Measurements from ENCODE around the gene HIF3A. TPM values are rescaled to one million over a fixed set of nuclear protein-coding genes. Genes with fewer than 3 reads are reported as not detected.
"Not testable (repeated sequence)": the region's sequence is repeated elsewhere in the genome, so short reads cannot be mapped to it uniquely, and the experiment has no call there.

HIF3A gene
- not detected for total RNA-seq

- Mint-ChIP-seq H3K4me1 (no peaks in the 10 kb centered on the region), H3K27me3 (peaks cover 20% of the 10 kb centered on the region), H3K27ac (no peak within 1 kb of the TSS), H3K36me3 (ENCODE audit: low read depth) (no peaks in the 10 kb centered on the region), H3K4me3 (no peak within 1 kb of the TSS), H3K9me3 (ENCODE audit: low read depth) (no peaks in the 10 kb centered on the region)
- ATAC-seq, result no peak
- DNase-seq, result peak; percentile 13
- intact Hi-C loops (cut with DNase I, micrococcal nuclease), result no loop called here
- ChIA-PET POLR2A (no interaction called here), CTCF (interaction anchor here (0.7 kb wide), 3 partner anchors 59 to 279 kb away, joined by 3 to 4 read pairs (median 3); no protein-coding TSS in a partner anchor)
These were observed at the start of gene HIF3A for GRCh38 chr19:46296722-46297461. TSS of gene HIF3A (plus strand) at chr19:46297042. CDS start at chr19:46297077, 35 bp downstream.

GRCh38 chr19:46250076-46250735 lies 46.6 kb upstream of the HIF3A start:
- H3K4me1 Mint-ChIP-seq, result no peaks in the 10 kb centered on the region
- CTCF ChIA-PET, result interaction anchor here (0.6 to 1.1 kb wide), 4 partner anchors 11 to 191 kb away, joined by 3 to 4 read pairs (median 4); no protein-coding TSS in a partner anchor
- POLR2A ChIA-PET, result interaction anchor here (0.6 kb wide), 1 partner anchor 380 kb away, joined by 5 read pairs; no protein-coding TSS in a partner anchor
- intact Hi-C loops (cut with DNase I, micrococcal nuclease), result no loop called here
- ATAC-seq (no peak), DNase-seq (no peak)
- peaks cover 46% of the 10 kb centered on the region for H3K27me3 Mint-ChIP-seq
- no peak overlapping the region for H3K4me3 Mint-ChIP-seq
- no peaks in the 10 kb centered on the region for H3K9me3 Mint-ChIP-seq (ENCODE audit: low read depth)
- no peak overlapping the region for H3K27ac Mint-ChIP-seq
- no peaks in the 10 kb centered on the region for H3K36me3 Mint-ChIP-seq (ENCODE audit: low read depth)

DNA sequence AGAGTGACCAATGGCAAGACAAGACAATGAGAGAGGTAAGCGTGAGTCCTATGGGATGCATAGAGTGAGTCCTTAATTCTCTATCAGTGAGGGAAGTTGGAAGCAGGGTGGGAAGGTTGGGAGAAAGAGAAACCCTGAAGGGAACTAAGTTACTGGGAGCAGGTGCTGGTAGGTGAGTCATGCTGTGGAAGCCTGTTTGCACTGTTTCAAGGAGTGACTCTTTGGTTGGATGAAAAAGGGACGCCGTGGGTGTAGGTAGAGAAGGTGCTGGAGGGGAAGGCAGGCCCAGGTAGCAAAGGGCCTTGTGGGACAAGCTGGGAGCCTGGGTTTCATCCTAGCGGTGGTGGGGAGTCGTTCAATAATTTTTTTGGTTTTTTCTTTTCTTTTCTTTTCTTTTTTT lies 45.4 kb upstream of the HIF3A start:
- POLR2A ChIA-PET, result interaction anchor here (0.5 kb wide), 1 partner anchor 17 kb away, joined by 7 read pairs; no protein-coding TSS in a partner anchor
- intact Hi-C loops (cut with DNase I, micrococcal nuclease), result no loop called here
- H3K36me3 Mint-ChIP-seq (ENCODE audit: low read depth), result no peaks in the 10 kb centered on the region
- no peak overlapping the region for H3K27ac Mint-ChIP-seq
- no peak overlapping the region for H3K4me3 Mint-ChIP-seq
- peaks cover 39% of the 10 kb centered on the region for H3K27me3 Mint-ChIP-seq
- CTCF ChIA-PET, result no interaction called here
- no peaks in the 10 kb centered on the region for H3K4me1 Mint-ChIP-seq
- no peaks in the 10 kb centered on the region for H3K9me3 Mint-ChIP-seq (ENCODE audit: low read depth)
- ATAC-seq (no peak), DNase-seq (no peak)

DNA sequence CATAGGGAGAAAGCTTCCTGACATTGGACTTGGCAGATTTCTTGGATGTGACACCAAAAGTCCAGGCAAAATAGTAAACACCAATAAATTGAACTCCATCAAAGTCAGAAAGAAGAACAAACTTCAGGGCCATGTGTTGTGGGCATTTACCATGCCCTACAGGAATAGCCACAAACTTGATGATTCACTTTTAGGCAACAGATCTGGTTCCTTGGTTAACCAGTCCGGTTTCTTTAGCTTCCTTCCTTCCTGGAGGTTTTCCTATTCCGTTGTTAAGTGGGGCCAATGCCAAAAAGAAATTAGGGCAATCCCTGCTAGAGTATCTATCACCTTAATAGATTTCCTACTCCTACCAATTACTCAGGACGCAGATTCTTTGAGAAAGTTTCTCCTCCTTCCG lies 42.1 kb upstream of the HIF3A start:
- Mint-ChIP-seq H3K4me1 (no peaks in the 10 kb centered on the region), H3K9me3 (ENCODE audit: low read depth) (no peaks in the 10 kb centered on the region), H3K27ac (no peak overlapping the region), H3K36me3 (ENCODE audit: low read depth) (no peaks in the 10 kb centered on the region), H3K27me3 (peaks cover 37% of the 10 kb centered on the region), H3K4me3 (no peak overlapping the region)
- intact Hi-C loops (cut with DNase I, micrococcal nuclease), result no loop called here
- ChIA-PET POLR2A (no interaction called here), CTCF (interaction anchor here (0.6 to 1.9 kb wide), 4 partner anchors 10 to 535 kb away, joined by 3 to 8 read pairs (median 4); no protein-coding TSS in a partner anchor)
- no peak for DNase-seq
- no peak for ATAC-seq

DNA sequence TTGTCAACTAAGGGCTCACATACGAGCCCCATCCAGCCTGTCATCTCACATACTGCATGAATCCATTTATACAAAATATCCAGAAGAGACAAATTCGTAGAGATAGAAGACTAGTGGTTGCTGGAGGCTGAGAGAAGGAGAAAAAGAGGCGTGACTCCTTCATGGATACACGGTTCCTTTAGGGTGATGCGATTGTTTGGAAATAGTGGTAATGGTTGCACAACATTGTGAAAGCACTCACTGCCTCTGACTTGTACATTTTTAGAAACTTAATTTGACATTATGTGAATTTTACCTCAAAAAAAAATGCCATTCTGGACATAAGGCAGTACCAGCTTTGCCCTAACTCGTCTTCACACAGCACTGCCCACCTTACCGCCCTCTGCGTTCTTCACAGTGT lies 40.0 kb upstream of the HIF3A start:
- H3K27me3 Mint-ChIP-seq, result peaks cover 38% of the 10 kb centered on the region
- H3K4me1 Mint-ChIP-seq, result no peaks in the 10 kb centered on the region
- intact Hi-C loops (cut with DNase I, micrococcal nuclease), result no loop called here
- CTCF ChIA-PET, result interaction anchor here (0.8 to 1.0 kb wide), 3 partner anchors 24 to 228 kb away, joined by 3 read pairs; no protein-coding TSS in a partner anchor
- no peak overlapping the region for H3K27ac Mint-ChIP-seq
- H3K4me3 Mint-ChIP-seq, result no peak overlapping the region
- POLR2A ChIA-PET, result no interaction called here
- H3K9me3 Mint-ChIP-seq (ENCODE audit: low read depth), result no peaks in the 10 kb centered on the region
- DNase-seq (no peak), ATAC-seq (no peak)
- no peaks in the 10 kb centered on the region for H3K36me3 Mint-ChIP-seq (ENCODE audit: low read depth)

- H3K4me3 Mint-ChIP-seq; H3K36me3 Mint-ChIP-seq (ENCODE audit: low read depth); H3K27ac Mint-ChIP-seq; DNase-seq; ATAC-seq; H3K9me3 Mint-ChIP-seq (ENCODE audit: low read depth); POLR2A ChIA-PET: not testable (repeated sequence)
- CTCF ChIA-PET, result interaction anchor here (1.0 to 1.5 kb wide), 2 partner anchors 19 to 146 kb away, joined by 3 to 4 read pairs; no protein-coding TSS in a partner anchor
- intact Hi-C loops (cut with DNase I, micrococcal nuclease), result loop anchor here in 1 of 2 experiments (5.0 kb wide), 1 partner anchor 399 kb away; the partner anchor contains the start of genes FOXA3 and SYMPK
- H3K4me1 Mint-ChIP-seq, result peaks cover 11% of the 10 kb centered on the region
- H3K27me3 Mint-ChIP-seq, result peaks cover 42% of the 10 kb centered on the region
These were observed 35.3 kb upstream of the HIF3A start for GRCh38 chr19:46261501-46261900.

DNA sequence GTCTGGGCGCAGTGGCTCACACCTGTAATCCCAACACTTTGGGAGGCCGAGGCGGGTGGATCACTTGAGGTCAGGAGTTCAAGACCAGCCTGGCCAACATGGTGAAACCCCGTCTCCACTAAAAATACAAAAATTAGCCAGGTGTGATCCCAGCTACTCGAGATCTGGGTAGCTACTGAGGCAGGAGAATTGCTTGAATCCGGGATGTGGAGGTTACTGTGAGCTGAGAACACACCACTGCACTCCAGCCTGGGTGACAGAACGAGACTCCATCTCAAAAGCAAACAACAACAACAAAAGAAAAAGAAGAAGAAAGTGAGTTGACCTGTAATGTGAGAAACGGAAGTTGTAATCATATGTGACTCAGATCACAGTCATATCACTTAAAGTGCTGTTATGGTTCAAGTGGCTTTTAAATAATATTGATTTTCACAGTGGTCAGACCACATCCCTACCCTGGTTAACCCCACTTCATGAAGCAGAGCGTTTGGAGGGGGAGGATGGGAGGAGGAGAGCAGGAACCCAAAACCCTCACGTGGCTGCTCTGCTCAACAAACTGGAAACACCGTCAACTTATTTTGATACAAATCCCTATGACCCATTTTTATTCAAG lies 34.1 kb upstream of the HIF3A start:
- Mint-ChIP-seq H3K4me1 (peaks cover 11% of the 10 kb centered on the region), H3K27me3 (peaks cover 44% of the 10 kb centered on the region)
- H3K9me3 Mint-ChIP-seq (ENCODE audit: low read depth); H3K36me3 Mint-ChIP-seq (ENCODE audit: low read depth); H3K4me3 Mint-ChIP-seq; POLR2A ChIA-PET; H3K27ac Mint-ChIP-seq: not testable (repeated sequence)
- CTCF ChIA-PET, result interaction anchor here (0.6 to 8.3 kb wide), 4 partner anchors 18 to 253 kb away, joined by 3 to 79 read pairs (median 4); no protein-coding TSS in a partner anchor
- DNase-seq (peak; percentile 81), ATAC-seq (peak; percentile 90)
- intact Hi-C loops (cut with DNase I, micrococcal nuclease), result loop anchor here (1.0 to 5.0 kb wide), 3 partner anchors 74 to 400 kb away; partner anchors contain the start of genes FOXA3 (in 1 of the 2) and SYMPK (in 1 of the 2)

DNA sequence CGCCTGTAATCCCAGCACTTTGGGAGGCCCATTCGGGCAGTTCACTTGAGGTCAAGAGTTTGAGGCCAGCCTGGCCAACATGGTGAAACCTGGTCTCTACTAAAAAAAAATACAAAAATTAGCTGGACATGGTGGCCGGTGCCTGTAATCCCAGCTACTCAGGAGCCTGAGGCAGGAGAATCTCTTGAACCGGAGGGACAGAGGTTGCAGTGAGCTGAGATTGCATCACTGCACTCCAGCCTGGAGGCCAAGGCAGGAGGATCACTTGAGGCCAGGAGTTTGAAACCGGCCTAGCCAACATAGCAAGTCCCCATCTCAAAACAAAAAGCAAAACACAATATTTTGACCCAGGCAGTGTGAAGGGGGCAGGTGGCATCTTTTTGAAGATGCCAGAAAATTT lies 32.0 kb upstream of the HIF3A start:
- ChIA-PET POLR2A (interaction anchor here (0.7 to 1.0 kb wide), 2 partner anchors 22 to 149 kb away, joined by 3 read pairs; no protein-coding TSS in a partner anchor), CTCF (interaction anchor here (0.6 to 8.3 kb wide), 31 partner anchors 10 to 338 kb away, joined by 3 to 79 read pairs (median 4); no protein-coding TSS in a partner anchor)
- not testable (repeated sequence) for H3K36me3 Mint-ChIP-seq (ENCODE audit: low read depth); H3K4me3 Mint-ChIP-seq; ATAC-seq; H3K9me3 Mint-ChIP-seq (ENCODE audit: low read depth); DNase-seq; H3K27ac Mint-ChIP-seq
- intact Hi-C loops (cut with DNase I, micrococcal nuclease), result loop anchor here (1.0 to 5.0 kb wide), 7 partner anchors 76 to 448 kb away; partner anchors contain the start of genes FOXA3 (in 1 of the 2) and SYMPK (in 1 of the 2)
- H3K27me3 Mint-ChIP-seq, result peaks cover 46% of the 10 kb centered on the region
- peaks cover 11% of the 10 kb centered on the region for H3K4me1 Mint-ChIP-seq

GRCh38 chr19:46265217-46265828 lies 31.5 kb upstream of the HIF3A start:
- intact Hi-C loops (cut with DNase I, micrococcal nuclease), result loop anchor here (1.0 kb wide), 6 partner anchors 76 to 448 kb away; no protein-coding TSS in a partner anchor
- Mint-ChIP-seq H3K9me3 (ENCODE audit: low read depth) (no peaks in the 10 kb centered on the region), H3K27me3 (peaks cover 46% of the 10 kb centered on the region), H3K36me3 (ENCODE audit: low read depth) (no peaks in the 10 kb centered on the region), H3K27ac (no peak overlapping the region), H3K4me3 (no peak overlapping the region), H3K4me1 (peaks cover 11% of the 10 kb centered on the region)
- ChIA-PET CTCF (interaction anchor here (0.6 to 8.3 kb wide), 33 partner anchors 10 to 339 kb away, joined by 3 to 79 read pairs (median 4); no protein-coding TSS in a partner anchor), POLR2A (interaction anchor here (0.6 to 1.0 kb wide), 4 partner anchors 21 to 854 kb away, joined by 3 to 7 read pairs (median 4); no protein-coding TSS in a partner anchor)
- DNase-seq, result peak; percentile 82
- ATAC-seq, result peak; percentile 75

DNA sequence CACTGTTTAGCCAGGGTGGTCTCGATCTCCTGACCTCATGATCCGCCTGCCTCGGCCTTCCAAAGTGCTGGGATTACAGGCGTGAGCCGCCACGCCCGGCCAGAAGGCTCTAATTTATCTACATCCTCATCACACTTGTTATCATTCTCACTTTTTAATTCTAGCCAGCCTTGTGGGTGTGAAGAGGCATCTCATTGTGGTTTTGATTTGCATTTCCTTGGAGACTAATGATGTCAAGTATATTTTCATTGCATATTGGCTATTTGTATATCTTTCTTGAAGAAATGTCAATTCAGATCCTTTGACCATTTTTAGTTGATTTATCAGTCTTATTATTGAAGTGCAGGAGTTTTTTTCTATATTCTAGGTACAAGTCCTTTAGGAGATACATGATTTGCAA lies 27.7 kb upstream of the HIF3A start:
- intact Hi-C loops (cut with DNase I, micrococcal nuclease), result no loop called here
- POLR2A ChIA-PET, result no interaction called here
- peaks cover 11% of the 10 kb centered on the region for H3K4me1 Mint-ChIP-seq
- no peaks in the 10 kb centered on the region for H3K36me3 Mint-ChIP-seq (ENCODE audit: low read depth)
- no peak overlapping the region for H3K4me3 Mint-ChIP-seq
- no peak overlapping the region for H3K27ac Mint-ChIP-seq
- peaks cover 56% of the 10 kb centered on the region for H3K27me3 Mint-ChIP-seq
- DNase-seq (no peak), ATAC-seq (no peak)
- H3K9me3 Mint-ChIP-seq (ENCODE audit: low read depth), result no peaks in the 10 kb centered on the region
- CTCF ChIA-PET, result interaction anchor here (8.3 kb wide), 1 partner anchor 242 kb away, joined by 79 read pairs; no protein-coding TSS in a partner anchor
